DND-41 (cell line): ENCODE data around the gene TTLL12.

Experiments
- EZH2 ChIP-seq: IDR thresholded peaks from 3 replicates; pipeline ENCODE4 v1.6.1; 2012; ENCODE audit warnings: borderline replicate concordance, low read depth, mild to moderate bottlenecking, moderate library complexity, low read length, inconsistent platforms; ENCODE audit not compliant: severe bottlenecking
- TF ChIP-seq, protein P1 (sequence below): IDR thresholded peaks from 2 replicates; pipeline ENCODE4 v1.5.1; 2012; ENCODE audit warnings: borderline replicate concordance, low read length, moderate library complexity, mild to moderate bottlenecking; ENCODE audit not compliant: poor library complexity, severe bottlenecking; ENCODE audit errors: extremely low read depth

GRCh38 chr22:43186272-43187170, at the start of gene TTLL12:
- TF ChIP-seq, protein P1, sequence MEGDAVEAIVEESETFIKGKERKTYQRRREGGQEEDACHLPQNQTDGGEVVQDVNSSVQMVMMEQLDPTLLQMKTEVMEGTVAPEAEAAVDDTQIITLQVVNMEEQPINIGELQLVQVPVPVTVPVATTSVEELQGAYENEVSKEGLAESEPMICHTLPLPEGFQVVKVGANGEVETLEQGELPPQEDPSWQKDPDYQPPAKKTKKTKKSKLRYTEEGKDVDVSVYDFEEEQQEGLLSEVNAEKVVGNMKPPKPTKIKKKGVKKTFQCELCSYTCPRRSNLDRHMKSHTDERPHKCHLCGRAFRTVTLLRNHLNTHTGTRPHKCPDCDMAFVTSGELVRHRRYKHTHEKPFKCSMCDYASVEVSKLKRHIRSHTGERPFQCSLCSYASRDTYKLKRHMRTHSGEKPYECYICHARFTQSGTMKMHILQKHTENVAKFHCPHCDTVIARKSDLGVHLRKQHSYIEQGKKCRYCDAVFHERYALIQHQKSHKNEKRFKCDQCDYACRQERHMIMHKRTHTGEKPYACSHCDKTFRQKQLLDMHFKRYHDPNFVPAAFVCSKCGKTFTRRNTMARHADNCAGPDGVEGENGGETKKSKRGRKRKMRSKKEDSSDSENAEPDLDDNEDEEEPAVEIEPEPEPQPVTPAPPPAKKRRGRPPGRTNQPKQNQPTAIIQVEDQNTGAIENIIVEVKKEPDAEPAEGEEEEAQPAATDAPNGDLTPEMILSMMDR: no peak
- no peak for TF ChIP-seq EZH2
